HepG2 (cell line): ENCODE results near the gene PSMC3IP. TPM values are rescaled to one million over a fixed set of nuclear protein-coding genes. Genes with fewer than 3 reads are reported as not detected.

Experiments
- HNRNPLL ChIP-seq: fragments of 200-400 bp; formaldehyde crosslinking; IDR thresholded peaks from 2 replicates; pipeline ENCODE4 v1.6.1; 2017; ENCODE audit warnings: mild to moderate bottlenecking, low read depth, low read length; ENCODE audit not compliant: poor library complexity, severe bottlenecking
- MTA1 ChIP-seq: sonication (generic); formaldehyde crosslinking; IDR thresholded peaks from 2 replicates; pipeline ENCODE4 v1.4.0; 2020; ENCODE audit warnings: missing genetic modification reagents, mild to moderate bottlenecking, borderline replicate concordance
- PHF20 ChIP-seq: sonication (generic); formaldehyde crosslinking; IDR thresholded peaks from 2 replicates; pipeline ENCODE4 v1.5.0; 2020; ENCODE audit warnings: mild to moderate bottlenecking, missing genetic modification reagents
- PPARG ChIP-seq: conservative IDR thresholded peaks from 2 replicates; pipeline ENCODE4 v1.6.1; 2016; ENCODE audit warnings: missing biosample characterization, missing genetic modification reagents
- PTBP1 ChIP-seq: fragments of 200-400 bp; formaldehyde crosslinking; IDR thresholded peaks from 2 replicates; pipeline ENCODE4 v1.6.1; 2018; ENCODE audit warnings: low read length, low read depth; ENCODE audit not compliant: poor library complexity, severe bottlenecking
- RFXAP ChIP-seq: sonication (generic); formaldehyde crosslinking; IDR thresholded peaks from 2 replicates; pipeline ENCODE4 v1.4.0; 2020; ENCODE audit warnings: missing genetic modification reagents, borderline replicate concordance
- TEAD2 ChIP-seq: sonication (generic); formaldehyde crosslinking; IDR thresholded peaks from 2 replicates; pipeline ENCODE4 v1.9.0; 2021; ENCODE audit warnings: missing genetic modification reagents
- YEATS2 ChIP-seq: sonication (generic); formaldehyde crosslinking; IDR thresholded peaks from 2 replicates; pipeline ENCODE4 v1.4.0; 2020; ENCODE audit warnings: missing genetic modification reagents, borderline replicate concordance
- ZFP41 ChIP-seq: sonication (generic); formaldehyde crosslinking; IDR thresholded peaks from 2 replicates; pipeline ENCODE4 v1.4.0; 2020; ENCODE audit warnings: mild to moderate bottlenecking, missing genetic modification reagents, borderline replicate concordance
- ZFY ChIP-seq: sonication (generic); formaldehyde crosslinking; IDR thresholded peaks from 2 replicates; pipeline ENCODE4 v1.4.0; 2020; ENCODE audit warnings: missing genetic modification reagents
- ZFYVE20 ChIP-seq: sonication (generic); formaldehyde crosslinking; IDR thresholded peaks from 2 replicates; pipeline ENCODE4 v1.8.0; 2023; ENCODE audit warnings: low read depth, mild to moderate bottlenecking, moderate library complexity, missing genetic modification reagents, borderline replicate concordance
- ZNF121 ChIP-seq: sonication (generic); formaldehyde crosslinking; IDR thresholded peaks from 2 replicates; pipeline ENCODE4 v1.5.0; 2020; ENCODE audit warnings: mild to moderate bottlenecking, missing genetic modification reagents
- polyA plus RNA-seq, 8 experiments: library from polyadenylated mRNA; depleted of rRNA in 3 of 8; stranded (reverse) in 7 of 8; unstranded in 1 of 8; fragments of >200 nt; fragmentation: Illumina TruSeq in 4 of 8; extraction: Trizol in 4 of 8; gene quantifications; 2 replicates each; pipeline versions ENCODE4 v1.2.1 to v1.2.3, GENCODE V29; 2011 to 2016; ENCODE audit warnings: low read depth in 4 of 8, missing spikeins in 1 of 8, mixed read lengths in 1 of 8; ENCODE audit not compliant: insufficient read depth in 1 of 8
- total RNA-seq, 5 experiments: library from RNA; depleted of rRNA; stranded (reverse); fragments of >200 nt; fragmentation: Illumina TruSeq; extraction: Trizol; gene quantifications; 2 replicates each; pipeline ENCODE4 v1.2.3, GENCODE V29; 2016; ENCODE audit warnings: low read depth in 1 of 5
- TF ChIP-seq, protein P1 (sequence below): sonication (generic); formaldehyde crosslinking; IDR thresholded peaks from 2 replicates; pipeline ENCODE4 v1.4.0; 2020; ENCODE audit warnings: mild to moderate bottlenecking, missing genetic modification reagents
- TF ChIP-seq, protein P2 (sequence below): sonication (generic); formaldehyde crosslinking; IDR thresholded peaks from 2 replicates; pipeline ENCODE4 v1.5.1; 2020; ENCODE audit warnings: mild to moderate bottlenecking, missing genetic modification reagents, borderline replicate concordance
- TF ChIP-seq, protein P3 (sequence below), 2 experiments: sonication (generic) in 1 of 2; formaldehyde crosslinking in 1 of 2; IDR thresholded peaks; 2 replicates each; pipeline versions ENCODE4 v1.6.1 to v1.9.0; 2014 to 2022; ENCODE audit warnings: antibody characterized with exemption in 1 of 2, borderline replicate concordance in 1 of 2, inconsistent platforms in 1 of 2, low read depth in 1 of 2, missing genetic modification reagents in 1 of 2

The PSMC3IP gene
- total and polyA plus RNA-seq, 2 of the 13 experiments (the other 11 are each of a cell fraction or from before 2014, with no cell fraction given): 6.5 to 22.4 TPM

GRCh38 chr17:42564815-42565522 is 12.6 kb downstream of the PSMC3IP start (continued):
- TF ChIP-seq, protein P1, sequence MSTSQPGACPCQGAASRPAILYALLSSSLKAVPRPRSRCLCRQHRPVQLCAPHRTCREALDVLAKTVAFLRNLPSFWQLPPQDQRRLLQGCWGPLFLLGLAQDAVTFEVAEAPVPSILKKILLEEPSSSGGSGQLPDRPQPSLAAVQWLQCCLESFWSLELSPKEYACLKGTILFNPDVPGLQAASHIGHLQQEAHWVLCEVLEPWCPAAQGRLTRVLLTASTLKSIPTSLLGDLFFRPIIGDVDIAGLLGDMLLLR (CRISPR knock-in tag): peak; percentile 24; the same call in 1 of the 2 replicates
- peak; percentile 58; the same call in 1 of the 2 replicates for TF ChIP-seq PPARG (CRISPR knock-in tag)
- TF ChIP-seq TEAD2: 0 out of 2 replicates have a peak, but pooled peaks have one; percentile 17
- TF ChIP-seq MTA1 (CRISPR knock-in tag): peak; percentile 76; the same call in 1 of the 2 replicates
- TF ChIP-seq RFXAP (CRISPR knock-in tag): peak; percentile 59; the same call in 1 of the 2 replicates
- peak; percentile 21 for TF ChIP-seq PTBP1
- peak; percentile 53; the same call in 1 of the 2 replicates for TF ChIP-seq YEATS2
- TF ChIP-seq ZFY (CRISPR knock-in tag): peak; percentile 51; the same call in 1 of the 2 replicates
- TF ChIP-seq ZNF121: peak; percentile 98
- TF ChIP-seq HNRNPLL: no peak
- peak; percentile 64; the same call in 1 of the 2 replicates for TF ChIP-seq ZFP41
- TF ChIP-seq, protein P2, sequence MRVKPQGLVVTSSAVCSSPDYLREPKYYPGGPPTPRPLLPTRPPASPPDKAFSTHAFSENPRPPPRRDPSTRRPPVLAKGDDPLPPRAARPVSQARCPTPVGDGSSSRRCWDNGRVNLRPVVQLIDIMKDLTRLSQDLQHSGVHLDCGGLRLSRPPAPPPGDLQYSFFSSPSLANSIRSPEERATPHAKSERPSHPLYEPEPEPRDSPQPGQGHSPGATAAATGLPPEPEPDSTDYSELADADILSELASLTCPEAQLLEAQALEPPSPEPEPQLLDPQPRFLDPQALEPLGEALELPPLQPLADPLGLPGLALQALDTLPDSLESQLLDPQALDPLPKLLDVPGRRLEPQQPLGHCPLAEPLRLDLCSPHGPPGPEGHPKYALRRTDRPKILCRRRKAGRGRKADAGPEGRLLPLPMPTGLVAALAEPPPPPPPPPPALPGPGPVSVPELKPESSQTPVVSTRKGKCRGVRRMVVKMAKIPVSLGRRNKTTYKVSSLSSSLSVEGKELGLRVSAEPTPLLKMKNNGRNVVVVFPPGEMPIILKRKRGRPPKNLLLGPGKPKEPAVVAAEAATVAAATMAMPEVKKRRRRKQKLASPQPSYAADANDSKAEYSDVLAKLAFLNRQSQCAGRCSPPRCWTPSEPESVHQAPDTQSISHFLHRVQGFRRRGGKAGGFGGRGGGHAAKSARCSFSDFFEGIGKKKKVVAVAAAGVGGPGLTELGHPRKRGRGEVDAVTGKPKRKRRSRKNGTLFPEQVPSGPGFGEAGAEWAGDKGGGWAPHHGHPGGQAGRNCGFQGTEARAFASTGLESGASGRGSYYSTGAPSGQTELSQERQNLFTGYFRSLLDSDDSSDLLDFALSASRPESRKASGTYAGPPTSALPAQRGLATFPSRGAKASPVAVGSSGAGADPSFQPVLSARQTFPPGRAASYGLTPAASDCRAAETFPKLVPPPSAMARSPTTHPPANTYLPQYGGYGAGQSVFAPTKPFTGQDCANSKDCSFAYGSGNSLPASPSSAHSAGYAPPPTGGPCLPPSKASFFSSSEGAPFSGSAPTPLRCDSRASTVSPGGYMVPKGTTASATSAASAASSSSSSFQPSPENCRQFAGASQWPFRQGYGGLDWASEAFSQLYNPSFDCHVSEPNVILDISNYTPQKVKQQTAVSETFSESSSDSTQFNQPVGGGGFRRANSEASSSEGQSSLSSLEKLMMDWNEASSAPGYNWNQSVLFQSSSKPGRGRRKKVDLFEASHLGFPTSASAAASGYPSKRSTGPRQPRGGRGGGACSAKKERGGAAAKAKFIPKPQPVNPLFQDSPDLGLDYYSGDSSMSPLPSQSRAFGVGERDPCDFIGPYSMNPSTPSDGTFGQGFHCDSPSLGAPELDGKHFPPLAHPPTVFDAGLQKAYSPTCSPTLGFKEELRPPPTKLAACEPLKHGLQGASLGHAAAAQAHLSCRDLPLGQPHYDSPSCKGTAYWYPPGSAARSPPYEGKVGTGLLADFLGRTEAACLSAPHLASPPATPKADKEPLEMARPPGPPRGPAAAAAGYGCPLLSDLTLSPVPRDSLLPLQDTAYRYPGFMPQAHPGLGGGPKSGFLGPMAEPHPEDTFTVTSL (CRISPR knock-in tag): peak; percentile 65; the same call in 1 of the 2 replicates
- TF ChIP-seq, protein P3, sequence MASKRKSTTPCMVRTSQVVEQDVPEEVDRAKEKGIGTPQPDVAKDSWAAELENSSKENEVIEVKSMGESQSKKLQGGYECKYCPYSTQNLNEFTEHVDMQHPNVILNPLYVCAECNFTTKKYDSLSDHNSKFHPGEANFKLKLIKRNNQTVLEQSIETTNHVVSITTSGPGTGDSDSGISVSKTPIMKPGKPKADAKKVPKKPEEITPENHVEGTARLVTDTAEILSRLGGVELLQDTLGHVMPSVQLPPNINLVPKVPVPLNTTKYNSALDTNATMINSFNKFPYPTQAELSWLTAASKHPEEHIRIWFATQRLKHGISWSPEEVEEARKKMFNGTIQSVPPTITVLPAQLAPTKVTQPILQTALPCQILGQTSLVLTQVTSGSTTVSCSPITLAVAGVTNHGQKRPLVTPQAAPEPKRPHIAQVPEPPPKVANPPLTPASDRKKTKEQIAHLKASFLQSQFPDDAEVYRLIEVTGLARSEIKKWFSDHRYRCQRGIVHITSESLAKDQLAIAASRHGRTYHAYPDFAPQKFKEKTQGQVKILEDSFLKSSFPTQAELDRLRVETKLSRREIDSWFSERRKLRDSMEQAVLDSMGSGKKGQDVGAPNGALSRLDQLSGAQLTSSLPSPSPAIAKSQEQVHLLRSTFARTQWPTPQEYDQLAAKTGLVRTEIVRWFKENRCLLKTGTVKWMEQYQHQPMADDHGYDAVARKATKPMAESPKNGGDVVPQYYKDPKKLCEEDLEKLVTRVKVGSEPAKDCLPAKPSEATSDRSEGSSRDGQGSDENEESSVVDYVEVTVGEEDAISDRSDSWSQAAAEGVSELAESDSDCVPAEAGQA (IDR thresholded peaks at IDR 0.05; ENCODE audit: low read depth): no peak
- TF ChIP-seq, protein P3 (CRISPR knock-in tag; IDR thresholded peaks at IDR 0.05; ENCODE audit: borderline replicate concordance): no peak
- 0 out of 2 replicates have a peak, but pooled peaks have one; percentile 44 for TF ChIP-seq ZFYVE20 (CRISPR knock-in tag)
- peak; percentile 43; the same call in 1 of the 2 replicates for TF ChIP-seq PHF20
